Left renal pelvis (tissue), 4 donors: Measurements from ENCODE around the gene PGAP3. TPM values are rescaled to one million over a fixed set of nuclear protein-coding genes. Genes with fewer than 3 reads are reported as not detected.
"Not testable (repeated sequence)": the region's sequence is repeated elsewhere in the genome, so short reads cannot be mapped to it uniquely, and the experiment has no call there.

Experiments used
- DNase-seq, 4 donors: peaks; one replicate each; pipeline ENCODE4 v3.0.0-alpha.2; 2013; ENCODE audit warnings: low read depth in 4 of 4, low spot score in 3 of 4
- polyA plus RNA-seq, 4 donors: library from polyadenylated mRNA; unstranded; fragments of 120-200 nt; gene quantifications; one replicate each; pipeline ENCODE4 v1.2.1, GENCODE V29; 2013; ENCODE audit not compliant: insufficient read length in 4 of 4

Gene PGAP3
- polyA plus RNA-seq, 4 donors: 26.5 to 45.9 (median 33.8) TPM

GRCh38 chr17:39699818-39700147, 11.9 kb upstream of the PGAP3 start, which contains the start of gene ERBB2:
Gene ERBB2 (plus strand): TSS chr17:39700064. CDS start chr17:39700239, 175 bp downstream.
- peak in 1 of 4 donors; percentile 70 for DNase-seq

- not testable (repeated sequence) for DNase-seq
Measured at GRCh38 chr17:39699157-39699817, 11.4 kb upstream of the PGAP3 start.

GRCh38 chr17:39697961-39698360, 10.1 kb upstream of the PGAP3 start:
- no peak for DNase-seq

GRCh38 chr17:39696731-39697130, 8.9 kb upstream of the PGAP3 start:
- no peak for DNase-seq

GRCh38 chr17:39695089-39695474, 7.2 kb upstream of the PGAP3 start:
- no peak for DNase-seq

- DNase-seq: no peak
Measured at GRCh38 chr17:39694593-39694992, 6.7 kb upstream of the PGAP3 start.

GRCh38 chr17:39688945-39689344, 1.1 kb upstream of the PGAP3 start:
- no peak for DNase-seq

- DNase-seq: no peak
Measured at GRCh38 chr17:39688475-39688835, 598 bp upstream of the PGAP3 start.

- DNase-seq: no peak
Measured at GRCh38 chr17:39687101-39687545, 734 bp downstream of the PGAP3 start.

- DNase-seq: no peak
Measured at GRCh38 chr17:39684369-39685192, 3.3 kb downstream of the PGAP3 start.

GRCh38 chr17:39683295-39683939, 4.4 kb downstream of the PGAP3 start:
- no peak for DNase-seq

- DNase-seq: no peak
Measured at GRCh38 chr17:39679521-39680192, 8.2 kb downstream of the PGAP3 start.

GRCh38 chr17:39678340-39679116, 9.3 kb downstream of the PGAP3 start:
- DNase-seq: no peak

- DNase-seq: no peak
Measured at GRCh38 chr17:39677542-39678339, 10.1 kb downstream of the PGAP3 start.

GRCh38 chr17:39677072-39677471, 10.8 kb downstream of the PGAP3 start:
- no peak for DNase-seq

GRCh38 chr17:39676198-39676819, 11.5 kb downstream of the PGAP3 start:
- DNase-seq: no peak

- DNase-seq: no peak
Measured at GRCh38 chr17:39675390-39676082, 12.3 kb downstream of the PGAP3 start.

GRCh38 chr17:39674702-39675389, 13.0 kb downstream of the PGAP3 start:
- DNase-seq: no peak
